Endodermal cell (in vitro differentiated cells): ENCODE measurements around the gene TTLL11. TPM values are rescaled to one million over a fixed set of nuclear protein-coding genes. Genes with fewer than 3 reads are reported as not detected.
A peak's percentile ranks its signal among the peaks of the same experiment; 100 is the strongest.

Experiments
- DNase-seq: peaks from one replicate; pipeline ENCODE4 v3.0.0-alpha.2; 2017
- H3K27ac ChIP-seq: 2 replicates; pipeline ENCODE4 v1.5.1; 2013; ENCODE audit warnings: mild to moderate bottlenecking, low read depth, low read length, moderate library complexity
- H3K27me3 ChIP-seq: 2 replicates; pipeline ENCODE4 v1.6.1; 2013; ENCODE audit warnings: mild to moderate bottlenecking, low read length, moderate library complexity; ENCODE audit not compliant: insufficient read depth, control insufficient read depth, poor library complexity, severe bottlenecking
- H3K36me3 ChIP-seq: 2 replicates; pipeline ENCODE4 v1.7.0; 2013; ENCODE audit warnings: mild to moderate bottlenecking, low read length, moderate library complexity; ENCODE audit not compliant: control insufficient read depth, insufficient read depth
- H3K4me1 ChIP-seq: one replicate; pipeline ENCODE4 v1.7.0; 2013; ENCODE audit warnings: low read length; ENCODE audit not compliant: control insufficient read depth, insufficient read depth
- H3K4me3 ChIP-seq: 2 replicates; pipeline ENCODE4 v1.5.1; 2013; ENCODE audit warnings: mild to moderate bottlenecking, low read length, moderate library complexity
- H3K9ac ChIP-seq: 2 replicates; pipeline ENCODE4 v1.6.1; 2013; ENCODE audit warnings: mild to moderate bottlenecking, low read length, moderate library complexity; ENCODE audit not compliant: poor library complexity, severe bottlenecking; ENCODE audit errors: extremely low read depth
- H3K9me3 ChIP-seq: 2 replicates; pipeline ENCODE4 v1.6.1; 2013; ENCODE audit warnings: mild to moderate bottlenecking, low read length, moderate library complexity; ENCODE audit not compliant: control insufficient read depth
- H3K27ac Mint-ChIP-seq: 2 replicates; pipeline ENCODE4 v1.8.0; 2020; ENCODE audit warnings: mixed read lengths
- H3K27me3 Mint-ChIP-seq: 2 replicates; pipeline ENCODE4 v1.8.0; 2021; ENCODE audit warnings: mild to moderate bottlenecking, mixed read lengths; ENCODE audit not compliant: insufficient read depth
- H3K36me3 Mint-ChIP-seq: 2 replicates; pipeline ENCODE4 v1.8.0; 2020; ENCODE audit warnings: low read depth, mixed read lengths
- H3K4me1 Mint-ChIP-seq: 2 replicates; pipeline ENCODE4 v1.8.0; 2020; ENCODE audit warnings: mixed read lengths
- H3K4me3 Mint-ChIP-seq: 2 replicates; pipeline ENCODE4 v1.8.0; 2020; ENCODE audit warnings: mild to moderate bottlenecking, moderate library complexity, mixed read lengths
- H3K9me3 Mint-ChIP-seq: 2 replicates; pipeline ENCODE4 v1.8.0; 2020; ENCODE audit warnings: mild to moderate bottlenecking, mixed read lengths
- CTCF ChIP-seq: fragments of 200-600 bp; sonication (generic); conservative IDR thresholded peaks from 2 replicates; pipeline ENCODE4 v1.5.0; 2021; ENCODE audit warnings: antibody characterized with exemption, mild to moderate bottlenecking
- WGBS, 2 experiments: methylation state at CpG; one replicate each; pipeline versions ENCODE4 v1.1.5 to v1.1.7; 2013; ENCODE audit warnings: missing lambda C conversion rate in 2 of 2, mixed read lengths in 1 of 2; ENCODE audit not compliant: insufficient coverage in 1 of 2, insufficient read length in 1 of 2; 5-methylcytosine and 5-hydroxymethylcytosine counted together
- total RNA-seq, 2 donors: library from RNA; stranded (reverse); fragmentation: NEBNext Ultra II Directional in 1 of 2; extraction: Animal tissue kit (Norgen Biotek cat#: 25700) in 1 of 2; gene quantifications; 2 replicates in 1 of 2; 3 replicates in 1 of 2; pipeline ENCODE4 v1.2.1, GENCODE V29; 2021

The TTLL11 gene
- total RNA-seq, 2 donors from 2014 or later: 0.68 TPM; not detected in 1

DNA sequence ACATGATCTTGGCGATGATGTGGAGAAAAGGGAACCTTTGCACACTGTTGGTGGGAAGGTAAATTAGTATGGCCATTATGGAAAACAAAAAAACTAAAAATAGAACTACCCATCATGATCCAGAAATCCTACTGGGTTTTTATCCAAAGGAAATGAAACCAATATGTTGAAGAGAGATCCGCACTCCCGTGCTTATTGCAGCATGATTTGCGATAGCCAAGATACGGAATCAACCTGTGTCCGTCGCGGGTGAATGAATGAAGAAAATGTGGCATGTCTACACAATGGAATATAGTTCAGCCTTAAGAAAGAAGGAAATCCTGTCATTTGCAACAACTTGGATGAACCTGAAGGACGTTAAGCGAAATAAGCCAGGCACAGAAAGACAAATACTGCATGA, 84.5 kb downstream of the TTLL11 start:
- Mint-ChIP-seq H3K27me3 (peaks cover 14% of the 10 kb centered on the region), H3K36me3 (no peaks in the 10 kb centered on the region), H3K27ac (no peak overlapping the region), H3K4me3 (no peak overlapping the region), H3K9me3 (no peaks in the 10 kb centered on the region), H3K4me1 (no peaks in the 10 kb centered on the region)
- Histone ChIP-seq H3K27ac (no peak overlapping the region), H3K36me3 (no peaks in the 10 kb centered on the region), H3K9me3 (no peaks in the 10 kb centered on the region), H3K9ac (no peak overlapping the region), H3K27me3 (peaks cover 15% of the 10 kb centered on the region), H3K4me1 (peaks cover 4% of the 10 kb centered on the region), H3K4me3 (no peak overlapping the region)
- no peak for DNase-seq
- WGBS, 2 experiments: 88 to 93% methylated on average over 9 to 10 of the region's 10 CpGs
- no peak for TF ChIP-seq CTCF

GRCh38 chr9:122007837-122008236, 85.3 kb downstream of the TTLL11 start:
- peaks cover 14% of the 10 kb centered on the region for H3K27me3 Mint-ChIP-seq
- no peaks in the 10 kb centered on the region for H3K36me3 Mint-ChIP-seq
- WGBS, 2 experiments: 89 to 91% methylated on average over 1 of the region's 1 CpG
- Histone ChIP-seq H3K9ac (no peak overlapping the region), H3K27ac (no peak overlapping the region), H3K9me3 (no peaks in the 10 kb centered on the region), H3K4me3 (no peak overlapping the region), H3K4me1 (no peaks in the 10 kb centered on the region), H3K36me3 (no peaks in the 10 kb centered on the region), H3K27me3 (peaks cover 15% of the 10 kb centered on the region)
- DNase-seq: no peak
- H3K27ac Mint-ChIP-seq: no peak overlapping the region
- TF ChIP-seq CTCF: no peak
- H3K9me3 Mint-ChIP-seq: no peaks in the 10 kb centered on the region
- no peak overlapping the region for H3K4me3 Mint-ChIP-seq
- no peaks in the 10 kb centered on the region for H3K4me1 Mint-ChIP-seq

GRCh38 chr9:122005597-122005996, 87.5 kb downstream of the TTLL11 start:
- 32% methylated on average over 1 of the region's 1 CpG; no CpG with 5 or more reads in 1 of the 2 experiments for WGBS, 2 experiments
- Mint-ChIP-seq H3K27me3 (peaks cover 15% of the 10 kb centered on the region), H3K9me3 (no peaks in the 10 kb centered on the region), H3K4me1 (peaks cover 16% of the 10 kb centered on the region), H3K27ac (no peak overlapping the region), H3K4me3 (no peak overlapping the region), H3K36me3 (no peaks in the 10 kb centered on the region)
- no peak overlapping the region for H3K4me3 ChIP-seq
- no peaks in the 10 kb centered on the region for H3K9me3 ChIP-seq
- TF ChIP-seq CTCF: peak; percentile 74
- peaks cover 4% of the 10 kb centered on the region for H3K4me1 ChIP-seq
- DNase-seq: peak; percentile 60
- H3K9ac ChIP-seq: no peak overlapping the region
- peaks cover 15% of the 10 kb centered on the region for H3K27me3 ChIP-seq
- no peaks in the 10 kb centered on the region for H3K36me3 ChIP-seq
- H3K27ac ChIP-seq: no peak overlapping the region
